Measurements from ENCODE around the gene TNIP3. TPM values are rescaled to one million over a fixed set of nuclear protein-coding genes. Genes with fewer than 3 reads are reported as not detected.

TNIP3 gene
- total and polyA plus RNA-seq, 9 donors = 0.05 to 0.60 (median 0.15) TPM; not detected in 4

- TF ChIP-seq POLR2A (IDR thresholded peaks at IDR 0.05) = no peak
- no peak for TF ChIP-seq CTCF (IDR thresholded peaks at IDR 0.05)
- TF ChIP-seq EP300 (IDR thresholded peaks at IDR 0.05) = no peak
- H3K9me3 ChIP-seq = no peaks in the 10 kb centered on the region
- no peak overlapping the region for H3K27ac ChIP-seq
- no peaks in the 10 kb centered on the region for H3K27me3 ChIP-seq
- no peak for DNase-seq
- H3K4me1 ChIP-seq (ENCODE audit: insufficient read depth) = no peaks in the 10 kb centered on the region
- H3K4me3 ChIP-seq = no peak overlapping the region
- intact Hi-C loops (cut with DNase I) = no loop called here
- H3K36me3 ChIP-seq = no peaks in the 10 kb centered on the region
- 21 to 30% (median 29%) methylated on average over 2 of the region's 2 CpGs for WGBS, 3 donors
Observed at GRCh38 chr4:121122661-121123060, 41.5 kb downstream of the TNIP3 start.

GRCh38 chr4:121119715-121120114 is 44.4 kb downstream of the TNIP3 start:
- Histone ChIP-seq H3K4me1 (ENCODE audit: insufficient read depth) (no peaks in the 10 kb centered on the region), H3K9me3 (no peaks in the 10 kb centered on the region), H3K27me3 (no peaks in the 10 kb centered on the region), H3K36me3 (no peaks in the 10 kb centered on the region), H3K27ac (no peak overlapping the region), H3K4me3 (no peak overlapping the region)
- TF ChIP-seq POLR2A (IDR thresholded peaks at IDR 0.05) = no peak
- TF ChIP-seq CTCF (IDR thresholded peaks at IDR 0.05) = no peak
- WGBS, 3 donors = 65 to 82% (median 73%) methylated on average over 1 of the region's 1 CpG
- no peak for DNase-seq
- intact Hi-C loops (cut with DNase I) = no loop called here

- no peaks in the 10 kb centered on the region for H3K4me1 ChIP-seq (ENCODE audit: insufficient read depth)
- intact Hi-C loops (cut with DNase I) = no loop called here
- no peak for TF ChIP-seq CTCF (IDR thresholded peaks at IDR 0.05)
- TF ChIP-seq POLR2A (IDR thresholded peaks at IDR 0.05) = no peak
- no peak for TF ChIP-seq EP300 (IDR thresholded peaks at IDR 0.05)
- DNase-seq = no peak
- no peaks in the 10 kb centered on the region for H3K27me3 ChIP-seq
- H3K27ac ChIP-seq = no peak overlapping the region
- no peaks in the 10 kb centered on the region for H3K36me3 ChIP-seq
- H3K4me3 ChIP-seq = no peak overlapping the region
- no peaks in the 10 kb centered on the region for H3K9me3 ChIP-seq
- 43 to 49% (median 46%) methylated on average over 2 of the region's 2 CpGs for WGBS, 3 donors
Observed at GRCh38 chr4:121118344-121118743, 45.8 kb downstream of the TNIP3 start.

GRCh38 chr4:121114756-121115155 is 49.4 kb downstream of the TNIP3 start:
- 83 to 93% (median 88%) methylated on average over 1 of the region's 1 CpG for WGBS, 3 donors
- Histone ChIP-seq H3K4me3 (no peak overlapping the region), H3K27ac (no peak overlapping the region), H3K9me3 (no peaks in the 10 kb centered on the region), H3K27me3 (no peaks in the 10 kb centered on the region), H3K36me3 (no peaks in the 10 kb centered on the region), H3K4me1 (ENCODE audit: insufficient read depth) (no peaks in the 10 kb centered on the region)
- no peak for DNase-seq
- no peak for TF ChIP-seq CTCF (IDR thresholded peaks at IDR 0.05)
- TF ChIP-seq POLR2A (IDR thresholded peaks at IDR 0.05) = no peak
- no peak for TF ChIP-seq EP300 (IDR thresholded peaks at IDR 0.05)
- intact Hi-C loops (cut with DNase I) = no loop called here

GRCh38 chr4:121112530-121112929 is 51.6 kb downstream of the TNIP3 start:
- no peak overlapping the region for H3K4me3 ChIP-seq
- H3K27ac ChIP-seq = no peak overlapping the region
- intact Hi-C loops (cut with DNase I) = no loop called here
- no peak for TF ChIP-seq CTCF (IDR thresholded peaks at IDR 0.05)
- no peak for DNase-seq
- no peaks in the 10 kb centered on the region for H3K36me3 ChIP-seq
- H3K9me3 ChIP-seq = no peaks in the 10 kb centered on the region
- H3K4me1 ChIP-seq (ENCODE audit: insufficient read depth) = no peaks in the 10 kb centered on the region
- H3K27me3 ChIP-seq = no peaks in the 10 kb centered on the region

Data from ovary (tissue), 9 donors.